HG02938 (cell line): ENCODE data around the gene PLA2G6.
"Not testable (repeated sequence)": the region's sequence is repeated elsewhere in the genome, so short reads cannot be mapped to it uniquely, and the experiment has no call there.

Experiments used
- ATAC-seq: cut with Tn5 transposase; IDR thresholded peaks from one replicate; pipeline ENCODE4 v1.9.1; 2021; ENCODE audit warnings: mild to moderate bottlenecking, moderate library complexity; ENCODE audit not compliant: unreplicated experiment

Gene PLA2G6

DNA sequence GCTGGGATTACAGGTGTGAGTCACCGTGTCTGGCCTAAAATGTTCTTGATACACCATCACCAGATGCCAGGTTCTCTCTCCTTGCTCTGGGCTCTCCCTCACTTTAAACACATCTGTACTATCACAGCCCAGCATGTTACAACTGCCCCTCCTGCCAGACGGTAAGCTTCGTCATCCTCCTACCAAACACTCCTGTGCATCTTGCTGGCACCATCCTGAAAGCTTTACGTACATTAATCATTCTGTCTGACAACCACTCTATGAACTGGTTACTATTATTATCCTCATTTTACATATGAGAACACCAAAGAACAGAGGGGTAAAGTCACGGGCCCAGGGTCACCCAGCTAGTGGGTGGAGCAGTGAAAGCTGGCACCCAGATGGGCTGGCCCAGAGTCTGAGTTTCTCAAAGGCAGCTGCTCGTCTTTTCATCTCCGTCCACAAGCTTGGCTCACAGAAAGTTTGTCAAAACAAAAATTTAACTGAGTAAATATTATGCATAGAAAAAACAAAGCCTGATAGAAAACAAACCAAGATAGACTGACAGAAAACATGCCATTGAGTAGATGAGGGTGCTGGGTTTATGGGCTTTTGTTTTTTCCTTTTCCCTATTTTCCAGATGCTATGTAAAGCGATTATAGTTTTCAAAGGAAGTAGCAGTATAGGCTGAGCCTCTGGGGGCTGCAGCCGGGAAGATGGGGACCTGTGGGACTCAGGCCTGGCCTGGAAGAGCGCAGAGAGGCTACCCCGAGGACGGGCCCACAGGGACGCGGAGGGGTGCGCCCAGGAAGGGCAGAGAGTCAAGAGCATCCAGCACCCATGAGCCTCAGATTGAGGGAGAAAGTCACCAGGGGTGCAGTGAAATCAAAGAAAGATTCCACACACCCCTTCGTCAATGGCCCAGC is 9.5 kb downstream of the PLA2G6 start:
- ATAC-seq, result no peak

DNA sequence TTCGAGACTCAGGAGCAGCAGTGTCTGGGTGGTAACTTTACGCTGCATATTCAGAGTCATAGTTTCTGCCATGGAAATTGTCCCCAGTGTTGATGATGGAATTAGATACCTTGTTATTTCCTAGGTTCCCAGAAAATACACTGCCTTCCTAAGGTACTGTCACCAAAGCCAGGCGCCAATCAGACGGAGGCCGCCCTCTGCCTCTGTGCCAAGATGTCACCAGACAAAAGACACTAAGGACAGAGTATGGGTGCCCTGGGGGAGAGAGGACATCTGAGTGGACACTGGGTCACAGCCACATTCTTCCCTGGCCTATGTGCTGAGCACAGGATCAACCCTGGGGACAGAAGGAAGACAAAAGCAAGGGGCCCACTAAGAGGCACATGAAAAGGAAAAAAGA is 11.2 kb downstream of the PLA2G6 start:
- no peak for ATAC-seq

DNA sequence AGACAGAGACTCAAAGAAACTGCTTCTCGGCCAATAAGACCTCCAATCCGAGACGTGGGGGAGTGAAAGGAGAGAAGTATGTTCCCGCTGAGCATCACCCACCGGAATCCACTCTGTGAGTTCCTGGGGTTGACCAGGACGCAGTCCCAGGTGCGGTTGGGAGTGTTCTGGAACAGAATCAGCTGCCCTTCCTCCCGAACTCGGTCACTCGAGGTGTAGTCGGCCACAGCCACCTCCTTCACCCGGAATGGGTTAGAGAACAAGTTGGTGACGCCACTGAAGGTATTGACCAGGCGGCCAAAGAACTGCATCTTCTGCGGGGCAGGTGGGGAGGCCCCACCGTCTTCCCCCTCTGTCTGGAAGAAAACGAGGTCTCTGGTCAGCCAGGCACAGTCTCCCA is 12.5 kb downstream of the PLA2G6 start:
- ATAC-seq, result no peak

DNA sequence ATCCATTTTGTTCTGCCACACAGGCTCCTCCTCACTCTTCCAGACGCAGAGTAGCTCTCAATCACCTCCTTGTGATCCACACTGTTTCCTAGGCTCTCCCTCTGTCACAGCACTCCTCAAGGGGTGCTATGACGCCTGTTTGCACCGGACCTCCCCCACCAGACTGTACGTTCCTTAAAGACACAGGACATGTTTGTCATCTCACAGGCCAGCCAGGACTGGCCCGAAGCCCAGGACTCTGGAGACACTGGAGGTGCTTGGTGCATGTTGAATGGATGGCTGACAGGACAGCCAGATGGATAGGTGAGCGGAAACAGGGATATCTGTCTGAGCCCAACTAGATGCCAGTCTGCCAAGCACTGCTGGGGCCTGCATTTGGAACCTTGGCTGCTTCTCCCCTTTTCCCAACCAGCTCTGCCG is 13.6 kb downstream of the PLA2G6 start:
- ATAC-seq, result no peak

DNA sequence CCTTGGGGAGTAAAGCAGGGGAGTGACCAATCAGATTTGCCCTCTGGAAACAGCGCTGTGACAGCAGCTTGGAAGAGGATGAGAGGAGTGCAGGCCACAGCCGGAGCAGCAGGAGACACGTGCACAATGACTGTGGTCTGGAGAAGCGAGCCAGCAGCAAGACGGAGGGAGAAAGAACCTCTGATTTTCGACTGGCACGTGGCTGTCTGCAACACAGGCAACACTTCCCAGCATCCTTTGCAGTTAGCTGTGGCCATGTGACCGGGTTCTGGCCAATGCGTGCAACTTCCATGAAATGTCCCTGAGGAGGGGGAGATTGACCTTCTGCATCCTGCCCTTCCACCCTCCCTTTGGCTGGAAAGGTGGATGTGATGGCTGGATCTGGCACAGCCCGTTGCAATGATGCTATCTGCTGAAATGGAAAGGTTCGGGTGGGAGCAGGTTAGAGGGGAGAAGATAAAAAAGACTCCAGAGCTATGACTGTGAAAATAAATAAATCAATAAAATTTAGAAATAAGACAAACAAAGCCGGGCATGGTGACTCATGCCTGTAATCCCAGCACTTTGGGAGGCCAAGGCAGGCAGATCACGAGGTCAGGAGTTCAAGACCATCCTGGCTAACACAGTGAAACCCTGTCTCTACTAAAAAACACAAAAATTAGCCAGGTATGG is 15.6 kb downstream of the PLA2G6 start:
- no peak for ATAC-seq

DNA sequence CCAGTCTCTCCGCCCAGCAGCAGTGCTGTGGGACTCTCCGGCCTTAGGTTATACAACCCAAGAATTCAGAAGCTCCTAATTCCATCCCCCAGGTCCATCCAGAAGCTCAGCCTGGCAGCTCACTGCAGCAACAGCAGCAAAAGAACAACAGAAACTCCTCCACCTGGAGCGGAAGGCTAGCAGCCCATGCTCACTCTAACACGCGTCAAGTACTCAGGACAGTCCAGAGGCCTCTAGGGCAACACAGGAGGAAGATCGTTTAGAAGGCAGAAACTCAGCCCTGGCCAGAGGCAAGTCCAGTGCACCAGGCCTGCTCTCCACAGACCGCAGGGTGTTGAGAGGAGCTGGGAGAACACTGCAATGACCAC is 17.1 kb downstream of the PLA2G6 start:
- no peak for ATAC-seq

DNA sequence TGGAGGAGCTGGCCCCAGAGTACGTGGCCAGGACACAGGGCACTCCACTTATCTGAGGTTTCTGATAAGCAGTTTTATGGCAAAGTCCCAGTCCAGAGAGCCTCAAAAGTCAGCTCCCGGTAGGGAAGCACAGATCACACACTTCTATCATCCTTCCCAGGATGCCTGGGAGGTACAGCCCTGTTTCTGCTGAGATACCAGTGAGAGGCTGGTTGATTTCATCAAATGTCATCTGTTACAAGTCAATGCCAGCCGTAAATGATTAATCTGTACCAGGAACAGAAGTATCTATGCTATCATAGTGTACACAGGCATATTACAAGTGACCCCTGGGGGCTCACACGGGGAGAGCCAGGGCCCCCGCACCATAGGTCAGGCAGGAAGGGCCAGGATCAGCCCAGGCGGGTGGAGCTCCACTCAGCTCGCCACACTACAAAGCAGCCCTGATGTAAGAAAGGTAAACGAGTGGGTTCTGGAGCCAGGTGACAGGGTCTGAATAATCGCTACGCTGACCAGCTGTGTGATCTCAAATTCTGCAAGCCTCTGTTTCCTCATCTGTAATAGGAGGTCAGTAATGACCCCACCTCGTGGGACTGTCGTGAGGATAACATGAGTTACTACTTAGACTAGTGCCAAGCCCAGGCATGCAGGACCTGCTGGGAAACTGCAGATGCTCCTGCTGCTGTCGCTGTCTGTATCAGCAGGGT is 17.6 kb downstream of the PLA2G6 start:
- ATAC-seq, result no peak

DNA sequence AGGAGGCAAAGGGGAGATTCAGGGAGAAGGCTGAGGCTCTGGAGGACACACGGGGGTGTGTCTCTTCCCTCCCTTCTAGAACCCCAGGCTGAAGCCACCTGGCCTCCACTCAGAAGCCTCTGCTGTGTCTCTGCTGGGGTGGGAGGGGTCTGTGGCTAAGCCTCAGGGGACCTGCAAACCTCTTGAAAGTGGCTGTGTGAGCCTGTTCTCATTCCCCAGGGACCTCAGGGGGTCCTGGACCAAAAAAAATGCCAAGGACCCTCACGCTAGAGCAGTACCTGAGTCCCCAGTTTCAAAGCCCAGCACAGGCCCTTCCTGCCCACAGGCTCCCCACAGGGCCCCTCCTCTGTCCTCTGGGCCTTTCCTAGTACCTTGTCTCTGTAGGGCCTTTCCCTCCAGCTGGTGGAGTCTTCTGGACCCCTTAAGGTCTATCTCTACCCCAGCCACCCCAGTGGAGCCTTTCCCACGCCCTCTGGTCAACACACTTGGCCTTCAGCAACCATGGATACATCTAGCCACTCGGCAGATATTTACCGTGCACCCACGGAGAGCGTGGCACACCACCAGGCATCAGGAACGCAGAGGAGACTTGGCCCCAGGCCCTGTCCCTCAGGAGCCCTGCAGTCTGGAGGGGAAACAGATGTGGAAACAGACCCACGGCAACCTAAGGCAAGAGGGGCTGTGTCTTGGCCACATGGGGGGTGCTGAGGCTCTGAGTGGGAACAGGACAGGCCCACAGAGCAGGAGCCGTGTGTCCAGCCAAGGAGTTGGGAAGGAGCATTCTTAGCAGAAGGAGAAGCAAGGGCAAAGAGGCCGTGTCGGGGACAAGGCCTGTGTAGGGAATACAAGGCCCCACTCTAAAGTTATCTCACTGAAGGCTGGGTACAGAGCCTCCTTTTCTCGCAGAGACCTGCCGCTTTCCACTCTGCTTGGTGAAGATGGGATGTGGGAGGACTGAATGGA is 18.5 kb downstream of the PLA2G6 start:
- no peak for ATAC-seq

DNA sequence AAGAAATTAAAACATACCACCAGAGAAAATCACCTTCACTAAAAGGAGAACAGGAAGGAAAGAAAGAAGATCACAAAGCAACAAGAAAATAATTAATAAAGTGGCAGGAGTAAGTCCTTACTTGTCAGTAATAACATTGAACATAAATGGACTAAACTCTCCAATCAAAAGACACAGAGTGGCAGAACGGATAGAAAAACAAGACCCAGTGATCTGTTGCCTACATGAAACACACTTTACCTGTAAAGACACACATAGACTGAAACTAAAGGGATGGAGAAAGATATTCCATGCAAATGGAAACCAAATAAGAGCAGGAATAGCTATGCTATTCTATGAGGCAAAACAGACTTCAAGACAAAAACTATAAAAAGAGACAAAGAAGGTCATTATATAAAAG is 25.9 kb downstream of the PLA2G6 start:
- ATAC-seq, result no peak

DNA sequence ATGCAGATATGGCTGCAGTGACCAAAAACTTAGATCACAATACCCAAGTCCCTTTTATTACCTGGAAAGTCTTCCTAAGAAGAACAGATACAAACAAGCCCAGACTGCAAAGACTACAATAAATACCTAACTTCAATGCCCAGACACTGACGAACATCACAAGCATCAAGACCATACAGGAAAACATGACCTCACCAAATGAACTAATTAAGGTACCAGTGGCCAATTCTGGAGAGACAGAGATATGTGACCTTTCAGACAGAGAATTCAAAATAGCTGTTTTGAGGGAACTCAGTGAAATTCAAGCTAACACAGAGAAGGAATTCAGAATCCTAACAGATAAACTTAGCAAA is 27.1 kb downstream of the PLA2G6 start:
- ATAC-seq, result not testable (repeated sequence)

DNA sequence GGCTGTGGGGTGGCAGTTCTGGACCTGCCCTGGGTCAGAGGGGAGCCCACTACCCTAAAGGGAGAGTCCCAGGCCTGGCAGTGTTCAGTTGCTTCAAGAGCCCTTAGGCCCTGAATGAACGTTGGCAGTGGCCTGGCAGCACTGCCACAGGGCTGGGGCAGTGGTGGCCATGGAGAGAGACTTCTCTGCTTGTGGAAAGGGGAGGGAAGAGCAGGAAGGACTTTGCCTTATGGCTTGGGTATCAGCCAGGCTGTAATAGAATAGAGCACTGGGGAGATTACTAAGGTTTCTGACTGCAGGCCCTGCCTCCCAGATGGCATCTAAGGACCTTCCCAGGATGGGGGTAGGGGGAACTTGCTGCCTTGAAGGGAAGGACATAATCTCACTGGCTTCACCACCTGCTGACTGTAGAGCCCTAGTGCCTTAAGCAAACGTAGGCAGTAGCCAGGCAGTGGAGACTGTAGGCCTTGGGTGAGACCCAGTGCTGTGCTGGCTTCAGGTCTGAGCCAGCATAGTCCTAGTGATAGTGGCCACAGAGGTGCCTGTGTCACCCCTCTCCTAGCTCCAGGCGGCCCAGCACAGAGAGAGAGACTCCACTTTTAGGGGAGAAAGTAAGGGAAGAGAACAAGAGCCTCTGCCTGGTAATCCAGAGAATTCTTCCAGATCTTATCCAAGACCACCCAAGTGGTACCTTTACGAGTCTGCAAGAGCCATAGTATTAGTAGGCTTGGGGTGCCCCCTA is 27.6 kb downstream of the PLA2G6 start:
- no peak for ATAC-seq

DNA sequence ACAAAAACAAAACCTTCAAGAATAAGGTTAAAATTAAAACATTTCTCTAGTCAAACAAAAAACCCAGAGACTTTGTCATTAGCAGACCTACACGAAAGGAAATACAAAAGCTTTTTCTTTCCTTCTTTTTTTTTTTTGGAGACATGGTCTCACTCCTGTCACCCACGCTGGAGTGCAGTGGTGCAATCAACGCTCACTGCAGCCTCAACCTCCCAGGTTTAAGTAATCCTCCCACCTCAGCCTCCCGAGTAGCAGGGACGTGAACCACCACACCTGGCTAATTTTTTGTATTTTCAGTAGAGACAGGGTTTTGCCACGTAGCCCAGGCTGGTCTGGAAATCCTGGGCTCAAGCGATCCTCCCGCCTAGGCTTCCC is 30.5 kb downstream of the PLA2G6 start:
- no peak for ATAC-seq

DNA sequence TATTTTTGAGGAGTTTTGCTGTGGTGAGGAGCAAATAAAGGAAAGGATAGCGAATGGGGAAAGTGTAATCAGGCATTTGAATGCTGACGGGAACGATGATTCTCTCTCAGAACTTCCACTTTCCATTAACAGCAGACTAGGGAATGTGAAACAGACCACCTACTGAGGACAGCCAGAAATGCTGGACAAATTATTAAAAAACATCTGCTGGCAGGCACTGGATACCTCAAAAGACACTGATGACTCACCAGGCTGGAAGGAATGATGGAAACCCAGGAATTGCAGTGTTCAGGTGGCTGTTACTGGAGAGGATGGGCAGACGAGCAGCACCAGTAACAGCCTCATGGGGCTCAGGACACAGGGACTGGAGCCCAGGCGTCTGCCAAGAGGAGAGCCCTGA is 33.4 kb downstream of the PLA2G6 start:
- no peak for ATAC-seq

DNA sequence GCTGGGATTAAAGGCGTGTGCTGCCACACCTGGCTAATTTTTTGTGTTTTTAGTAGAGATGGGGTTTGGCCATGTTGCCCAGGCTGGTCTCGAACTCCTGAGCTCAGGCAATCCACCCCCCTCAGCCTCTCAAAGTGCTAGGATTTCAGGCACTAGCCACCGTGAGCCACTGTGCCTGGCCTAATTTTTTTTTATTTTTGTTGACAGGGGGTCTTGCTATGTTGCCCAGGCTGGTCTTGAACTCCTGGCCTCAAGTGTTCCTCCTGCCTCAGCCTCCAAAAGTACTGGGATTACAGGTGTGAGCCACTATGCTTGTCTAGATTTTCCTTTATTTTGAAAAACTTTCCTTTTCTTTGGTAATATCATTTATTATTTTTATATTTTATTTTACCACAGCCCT is 35.5 kb downstream of the PLA2G6 start:
- ATAC-seq, result not testable (repeated sequence)

DNA sequence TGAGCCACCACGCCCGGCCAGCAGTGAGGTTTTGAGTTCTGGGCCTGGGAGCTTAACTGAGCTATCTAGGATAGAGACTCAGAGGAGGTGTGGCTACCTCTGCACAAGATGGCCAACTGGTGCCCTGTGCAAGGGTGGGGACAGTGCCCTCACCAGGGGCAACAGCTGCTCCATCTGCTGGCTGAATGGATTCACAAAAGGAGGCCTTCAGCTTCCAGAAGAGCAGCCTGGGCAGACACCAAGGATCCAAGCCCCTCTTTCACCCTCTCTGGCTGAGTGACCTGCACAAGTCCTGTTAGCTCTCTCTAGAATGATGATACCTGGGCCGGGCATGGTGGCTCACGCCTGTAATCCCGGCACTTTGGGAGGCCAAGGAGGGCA is 37.6 kb downstream of the PLA2G6 start:
- ATAC-seq, result no peak

DNA sequence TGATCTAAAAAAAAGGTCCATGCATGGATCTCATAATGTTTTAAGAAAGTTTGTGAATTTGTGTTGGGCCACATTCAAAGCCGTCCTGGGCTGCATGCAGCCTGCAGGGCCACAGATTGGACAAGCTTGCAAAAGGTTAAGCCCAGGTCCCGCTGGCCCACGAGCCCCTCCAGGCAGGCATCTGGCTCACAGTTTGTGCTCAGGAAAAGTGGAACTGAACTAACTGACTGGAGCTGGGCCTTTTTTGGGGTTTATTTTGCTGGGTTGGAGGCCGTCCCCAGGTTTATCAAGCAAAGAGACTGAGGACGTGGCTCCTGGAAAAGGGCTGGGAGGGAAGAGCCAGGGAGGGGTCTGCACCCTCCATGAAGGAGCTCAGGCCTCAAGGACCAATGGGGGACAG is 39.0 kb downstream of the PLA2G6 start:
- no peak for ATAC-seq

DNA sequence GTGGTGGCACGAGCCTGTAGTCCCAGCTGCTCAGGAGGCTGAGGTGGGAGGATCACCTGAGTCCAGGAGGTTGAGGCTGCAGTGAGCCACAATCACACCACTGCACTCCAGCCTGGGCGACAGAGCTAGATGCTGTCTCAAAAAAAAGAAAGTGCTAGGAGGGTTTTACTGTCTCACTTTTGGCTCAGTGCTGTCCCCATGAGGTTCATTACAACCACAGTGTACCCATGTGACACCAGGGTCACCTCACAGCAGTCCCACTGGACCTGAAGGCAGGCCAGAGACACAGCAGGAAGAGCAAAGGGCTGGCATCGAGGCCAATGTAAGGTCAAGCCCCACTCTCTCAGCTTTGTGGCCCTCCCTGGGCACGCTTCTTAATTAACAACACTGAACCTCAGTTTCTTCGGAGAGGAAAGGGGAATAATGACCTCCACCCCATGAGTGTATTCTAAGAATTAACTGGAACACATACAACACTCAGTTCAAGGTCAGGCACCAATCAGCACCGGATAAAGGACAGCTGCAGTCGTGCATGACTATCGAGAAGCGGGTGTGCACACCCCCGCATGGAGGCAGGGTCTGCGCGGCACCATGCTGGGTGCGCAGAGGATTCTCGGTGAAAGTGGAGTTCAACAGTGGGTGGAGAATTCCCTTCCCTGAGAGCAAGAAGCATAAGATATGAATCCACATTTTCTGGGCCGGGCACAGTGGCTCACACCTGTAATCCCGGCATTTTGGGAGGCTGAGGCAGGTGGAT is 40.2 kb downstream of the PLA2G6 start:
- ATAC-seq, result no peak

DNA sequence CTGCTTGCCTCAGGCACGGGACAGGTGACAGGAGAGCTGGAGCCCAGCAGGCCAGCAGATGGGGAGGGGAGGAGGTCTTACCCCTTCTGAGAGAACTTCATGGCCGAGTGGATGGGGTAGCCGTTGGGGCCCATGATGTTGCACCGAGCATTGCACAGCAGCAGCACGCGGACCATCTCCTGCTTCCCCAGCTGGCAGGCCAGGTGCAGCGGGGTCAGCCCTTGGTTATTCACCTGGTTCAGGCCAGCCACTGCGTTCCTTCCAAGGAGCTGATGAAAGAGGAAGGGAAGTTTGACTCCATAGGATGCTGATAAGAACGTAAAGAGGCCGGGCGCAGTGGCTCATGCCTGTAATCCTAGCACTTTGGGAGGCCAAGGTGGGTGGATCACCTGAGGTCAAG is 41.7 kb downstream of the PLA2G6 start:
- no peak for ATAC-seq

DNA sequence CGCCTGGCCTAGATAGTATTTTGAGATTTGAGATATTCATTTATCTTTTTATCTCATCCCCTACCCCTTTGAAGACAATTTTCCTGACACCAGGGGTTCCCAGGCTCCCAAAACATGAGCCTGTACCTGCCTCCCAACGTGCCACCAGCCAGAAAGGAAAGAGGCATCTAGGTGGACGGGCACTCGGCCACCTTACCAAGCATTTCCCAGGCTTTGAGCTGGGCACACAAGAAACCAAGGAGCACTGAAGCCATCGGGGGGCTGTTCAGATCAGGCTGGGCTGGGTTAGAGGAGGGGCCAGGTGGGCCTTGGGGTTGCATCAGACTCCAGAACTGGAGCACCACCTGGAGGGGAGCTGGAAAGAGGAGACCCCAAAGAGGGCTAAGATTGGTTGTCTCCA is 42.7 kb downstream of the PLA2G6 start:
- no peak for ATAC-seq
